Right renal cortex interstitium (tissue), 3 donors: ENCODE measurements around the gene ID3. TPM values are rescaled to one million over a fixed set of nuclear protein-coding genes. Genes with fewer than 3 reads are reported as not detected.
"Not testable (repeated sequence)": the region's sequence is repeated elsewhere in the genome, so short reads cannot be mapped to it uniquely, and the experiment has no call there.

ENCODE experiments used
- DNase-seq, 3 donors: peaks; one replicate each; pipeline ENCODE4 v3.0.0-alpha.2; 2013; ENCODE audit warnings: low read depth in 3 of 3, low spot score in 2 of 3
- polyA plus RNA-seq, 3 donors: library from polyadenylated mRNA; unstranded; fragments of 120-200 nt; gene quantifications; one replicate each; pipeline ENCODE4 v1.2.1, GENCODE V29; 2013; ENCODE audit not compliant: insufficient read length in 3 of 3

ID3 gene
- polyA plus RNA-seq, 3 donors, result 267 to 340 (median 324) TPM

GRCh38 chr1:23590058-23590783 is 30.9 kb upstream of the ID3 start:
- no peak for DNase-seq

- DNase-seq, result no peak
Observed at GRCh38 chr1:23589585-23589986, 30.3 kb upstream of the ID3 start.

- DNase-seq, result no peak
Observed at GRCh38 chr1:23588749-23589548, 29.6 kb upstream of the ID3 start.

GRCh38 chr1:23585321-23586022 is 26.2 kb upstream of the ID3 start:
- no peak for DNase-seq

- DNase-seq, result not testable (repeated sequence)
Observed at GRCh38 chr1:23583727-23584126, 24.4 kb upstream of the ID3 start.

- no peak for DNase-seq
Observed at GRCh38 chr1:23582820-23583219, 23.5 kb upstream of the ID3 start.

GRCh38 chr1:23581219-23581618 is 21.9 kb upstream of the ID3 start:
- DNase-seq, result no peak

GRCh38 chr1:23578997-23579363 is 19.7 kb upstream of the ID3 start:
- DNase-seq, result no peak

- DNase-seq, result no peak
Observed at GRCh38 chr1:23578311-23578996, 19.2 kb upstream of the ID3 start.

- DNase-seq, result no peak
Observed at GRCh38 chr1:23577056-23578004, 18.0 kb upstream of the ID3 start.

- no peak for DNase-seq
Observed at GRCh38 chr1:23576338-23577055, 17.2 kb upstream of the ID3 start.

- DNase-seq, result no peak
Observed at GRCh38 chr1:23575226-23575810, 16.0 kb upstream of the ID3 start.

GRCh38 chr1:23574265-23574754 is 15.0 kb upstream of the ID3 start:
- no peak for DNase-seq

GRCh38 chr1:23573574-23574182 is 14.4 kb upstream of the ID3 start:
- DNase-seq, result no peak

GRCh38 chr1:23571465-23571864 is 12.2 kb upstream of the ID3 start:
- DNase-seq, result no peak

- DNase-seq, result no peak
Observed at GRCh38 chr1:23570001-23570691, 10.8 kb upstream of the ID3 start.

- DNase-seq, result no peak
Observed at GRCh38 chr1:23568608-23569383, 9.5 kb upstream of the ID3 start.
